OCI-LY3 (cell line): Measurements from ENCODE around the gene COMMD8.

Experiments used
- H2AFZ ChIP-seq: fragments of 200-600, 300-600 bp; shearing (Covaris generic); 2 replicates; pipeline ENCODE4 v1.6.0; 2014; ENCODE audit warnings: antibody characterized with exemption, low read depth, low read length
- H3K27ac ChIP-seq: fragments of 200-600, 300-600 bp; sonication (generic); 2 replicates; pipeline ENCODE4 v1.5.1; 2014; ENCODE audit warnings: mild to moderate bottlenecking, low read length, moderate library complexity, mixed read lengths
- H3K27me3 ChIP-seq: fragments of 200-600, 300-600 bp; sonication (generic); 2 replicates; pipeline ENCODE4 v1.6.1; 2014; ENCODE audit warnings: low read depth, low read length, mixed read lengths
- H3K36me3 ChIP-seq: fragments of 200-600, 300-600 bp; sonication (generic); replicated peaks from 2 replicates; pipeline ENCODE3; 2014; ENCODE audit warnings: low read depth, low read length, mixed read lengths
- H3K4me1 ChIP-seq: fragments of 300-600, 200-600 bp; sonication (generic); 2 replicates; pipeline ENCODE4 v1.6.1; 2014; ENCODE audit warnings: low read length, mixed read lengths
- H3K4me2 ChIP-seq: fragments of 200-600, 300-600 bp; sonication (generic); 2 replicates; pipeline ENCODE4 v1.6.1; 2014; ENCODE audit warnings: low read length, mixed read lengths
- H3K4me3 ChIP-seq: fragments of 300-600, 200-600 bp; sonication (generic); 2 replicates; pipeline ENCODE4 v1.5.1; 2014; ENCODE audit warnings: antibody characterized with exemption, mild to moderate bottlenecking, low read length, moderate library complexity
- H3K79me2 ChIP-seq: fragments of 300-600, 200-600 bp; shearing (Covaris generic); 2 replicates; pipeline ENCODE4 v1.6.1; 2014; ENCODE audit warnings: mild to moderate bottlenecking, low read length, mixed read lengths
- H3K9ac ChIP-seq: fragments of 300-600, 200-600 bp; shearing (Covaris generic); 2 replicates; pipeline ENCODE4 v1.6.0; 2014; ENCODE audit warnings: mild to moderate bottlenecking, low read length, moderate library complexity
- H3K9me3 ChIP-seq: fragments of 200-600, 300-600 bp; shearing (Covaris generic); 2 replicates; pipeline ENCODE4 v1.6.1; 2014; ENCODE audit warnings: low read length, mixed read lengths; ENCODE audit not compliant: insufficient read depth
- H4K20me1 ChIP-seq: fragments of 200-600, 300-600 bp; sonication (generic); 2 replicates; pipeline ENCODE4 v1.6.1; 2016; ENCODE audit warnings: low read length, mixed read lengths; ENCODE audit not compliant: insufficient read depth
- EZH2phosphoT487 ChIP-seq: fragments of 200-600 bp; shearing (Covaris generic); IDR thresholded peaks from 2 replicates; pipeline ENCODE4 v1.6.1; 2018; ENCODE audit warnings: antibody characterized with exemption, mixed run types, low read depth
- TF ChIP-seq, protein P1 (sequence below): fragments of 200-600, 300-600 bp; sonication (generic); IDR thresholded peaks from 2 replicates; pipeline ENCODE4 v1.5.1; 2014; ENCODE audit warnings: antibody characterized with exemption, low read length, low read depth

Gene COMMD8

DNA sequence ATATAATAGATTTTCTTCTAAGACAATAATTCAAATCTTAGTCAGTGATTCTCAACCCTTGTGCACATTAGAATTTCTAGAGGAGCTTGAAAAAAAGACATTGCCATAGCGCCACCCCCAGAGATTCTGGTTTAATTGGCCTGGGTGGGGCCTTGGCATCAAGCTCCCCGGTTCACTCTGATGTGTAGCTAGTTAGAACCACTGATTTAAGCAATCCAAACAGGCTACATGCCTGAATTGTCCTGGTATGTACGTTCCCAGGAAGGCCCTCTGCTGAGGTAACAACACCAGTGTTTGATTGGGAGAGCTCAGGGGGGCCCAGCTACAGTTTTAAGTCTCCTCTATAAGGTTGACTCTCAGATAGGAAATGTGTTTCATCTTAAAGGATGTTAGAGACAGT lies 20.2 kb upstream of the COMMD8 start:
- H3K9ac ChIP-seq: no peak overlapping the region
- no peak overlapping the region for H3K4me3 ChIP-seq
- peak overlapping the region; percentile 96 for H2AFZ ChIP-seq
- no peaks in the 10 kb centered on the region for H4K20me1 ChIP-seq
- no peaks in the 10 kb centered on the region for H3K36me3 ChIP-seq
- H3K27me3 ChIP-seq: no peaks in the 10 kb centered on the region
- H3K79me2 ChIP-seq: no peaks in the 10 kb centered on the region
- peaks cover 25% of the 10 kb centered on the region for H3K4me1 ChIP-seq
- TF ChIP-seq, protein P1, sequence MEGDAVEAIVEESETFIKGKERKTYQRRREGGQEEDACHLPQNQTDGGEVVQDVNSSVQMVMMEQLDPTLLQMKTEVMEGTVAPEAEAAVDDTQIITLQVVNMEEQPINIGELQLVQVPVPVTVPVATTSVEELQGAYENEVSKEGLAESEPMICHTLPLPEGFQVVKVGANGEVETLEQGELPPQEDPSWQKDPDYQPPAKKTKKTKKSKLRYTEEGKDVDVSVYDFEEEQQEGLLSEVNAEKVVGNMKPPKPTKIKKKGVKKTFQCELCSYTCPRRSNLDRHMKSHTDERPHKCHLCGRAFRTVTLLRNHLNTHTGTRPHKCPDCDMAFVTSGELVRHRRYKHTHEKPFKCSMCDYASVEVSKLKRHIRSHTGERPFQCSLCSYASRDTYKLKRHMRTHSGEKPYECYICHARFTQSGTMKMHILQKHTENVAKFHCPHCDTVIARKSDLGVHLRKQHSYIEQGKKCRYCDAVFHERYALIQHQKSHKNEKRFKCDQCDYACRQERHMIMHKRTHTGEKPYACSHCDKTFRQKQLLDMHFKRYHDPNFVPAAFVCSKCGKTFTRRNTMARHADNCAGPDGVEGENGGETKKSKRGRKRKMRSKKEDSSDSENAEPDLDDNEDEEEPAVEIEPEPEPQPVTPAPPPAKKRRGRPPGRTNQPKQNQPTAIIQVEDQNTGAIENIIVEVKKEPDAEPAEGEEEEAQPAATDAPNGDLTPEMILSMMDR: peak; percentile 32
- TF ChIP-seq EZH2phosphoT487: no peak
- no peak overlapping the region for H3K27ac ChIP-seq
- peak overlapping the region; percentile 88 for H3K4me2 ChIP-seq
- H3K9me3 ChIP-seq: no peaks in the 10 kb centered on the region

DNA sequence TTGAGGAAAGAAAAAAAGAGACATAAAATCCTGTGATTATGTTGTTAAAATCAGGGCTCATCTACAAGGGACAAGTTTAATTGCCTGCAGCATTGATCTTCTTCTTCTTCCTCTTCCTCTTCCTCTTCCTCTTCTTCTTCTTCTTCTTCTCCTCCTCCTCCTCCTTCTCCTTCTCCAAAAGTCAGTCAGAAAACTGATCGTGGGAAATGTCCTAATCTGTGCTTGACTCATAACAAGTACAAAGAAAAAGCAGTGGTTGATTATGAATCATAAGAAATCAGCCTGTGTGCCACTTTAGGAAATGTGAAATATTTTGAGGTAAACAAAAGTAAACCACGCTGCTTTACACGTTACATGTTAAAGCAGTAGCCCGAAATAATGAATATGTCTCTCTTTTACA lies 18.8 kb upstream of the COMMD8 start:
- Histone ChIP-seq H3K4me3 (no peak overlapping the region), H4K20me1 (no peaks in the 10 kb centered on the region), H3K27me3 (no peaks in the 10 kb centered on the region), H3K9me3 (no peaks in the 10 kb centered on the region), H2AFZ (0 out of 2 replicates have a peak overlapping the region, but pooled peaks have one; percentile 3), H3K79me2 (no peaks in the 10 kb centered on the region), H3K4me2 (no peak overlapping the region), H3K27ac (no peak overlapping the region), H3K36me3 (no peaks in the 10 kb centered on the region), H3K4me1 (peaks cover 25% of the 10 kb centered on the region), H3K9ac (no peak overlapping the region)
- TF ChIP-seq, protein P1: no peak
- TF ChIP-seq EZH2phosphoT487: no peak

DNA sequence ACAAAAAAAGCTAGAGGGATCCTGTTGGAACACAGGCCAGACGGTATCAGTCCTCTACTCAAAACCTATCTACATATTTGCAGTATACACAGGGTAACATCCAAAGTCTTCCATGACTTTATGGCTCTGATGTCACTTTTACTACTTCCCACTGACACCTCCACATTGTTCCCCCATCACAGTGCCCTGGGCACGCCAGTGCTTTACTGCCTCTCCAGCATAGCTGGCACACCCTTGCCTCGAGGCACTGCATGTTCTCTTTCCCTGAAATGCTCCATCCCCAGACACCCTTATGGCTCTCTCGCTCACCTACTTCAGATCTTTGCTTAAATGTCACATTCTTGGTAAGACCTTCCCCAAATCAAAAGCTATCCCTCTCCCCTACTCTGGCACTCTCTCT lies 15.3 kb upstream of the COMMD8 start:
- no peaks in the 10 kb centered on the region for H3K27me3 ChIP-seq
- H3K4me3 ChIP-seq: no peak overlapping the region
- H3K4me2 ChIP-seq: no peak overlapping the region
- H4K20me1 ChIP-seq: no peaks in the 10 kb centered on the region
- no peak overlapping the region for H3K9ac ChIP-seq
- H3K27ac ChIP-seq: no peak overlapping the region
- no peak for TF ChIP-seq EZH2phosphoT487
- TF ChIP-seq, protein P1: no peak
- no peaks in the 10 kb centered on the region for H3K79me2 ChIP-seq
- H3K4me1 ChIP-seq: peaks cover 9% of the 10 kb centered on the region
- H3K36me3 ChIP-seq: no peaks in the 10 kb centered on the region
- no peak overlapping the region for H2AFZ ChIP-seq
- no peaks in the 10 kb centered on the region for H3K9me3 ChIP-seq

DNA sequence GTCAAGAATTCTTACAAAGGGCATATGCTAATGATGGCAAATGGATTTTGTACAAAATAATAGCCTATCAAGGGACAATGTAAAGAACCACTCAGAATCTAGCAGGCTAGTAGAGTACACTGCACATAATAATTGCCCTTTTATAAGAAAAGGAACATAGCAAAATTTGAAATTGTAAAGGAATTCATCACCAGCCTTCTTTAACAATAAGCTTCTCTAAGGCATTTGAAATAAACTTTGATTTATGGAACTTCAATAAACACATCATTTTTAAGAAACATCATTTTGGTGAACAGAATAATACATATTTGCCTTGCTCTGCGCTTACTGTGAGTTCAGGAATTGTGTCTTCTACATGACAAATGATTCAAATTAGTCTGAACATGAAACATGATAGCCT lies 11.9 kb upstream of the COMMD8 start:
- Histone ChIP-seq H3K9me3 (no peaks in the 10 kb centered on the region), H3K36me3 (no peaks in the 10 kb centered on the region), H3K4me3 (no peak overlapping the region), H2AFZ (no peak overlapping the region), H3K9ac (no peak overlapping the region), H3K27ac (no peak overlapping the region), H3K4me2 (no peak overlapping the region), H4K20me1 (no peaks in the 10 kb centered on the region), H3K79me2 (no peaks in the 10 kb centered on the region), H3K4me1 (no peaks in the 10 kb centered on the region), H3K27me3 (no peaks in the 10 kb centered on the region)
- TF ChIP-seq EZH2phosphoT487: no peak
- TF ChIP-seq, protein P1: no peak
